WTC11 (cell line): ENCODE data around the gene ZMYND8. TPM values are rescaled to one million over a fixed set of nuclear protein-coding genes. Genes with fewer than 3 reads are reported as not detected.
"Not testable (repeated sequence)": the region's sequence is repeated elsewhere in the genome, so short reads cannot be mapped to it uniquely, and the experiment has no call there.

ENCODE experiments used
- ATAC-seq: fragments of 200-7000 bp; cut with Tn5 transposase; 2 replicates; pipeline ENCODE4 v1.10.0; 2021; ENCODE audit warnings: mild to moderate bottlenecking, moderate library complexity
- CTCF ChIA-PET: fragments of 300-600 bp; sonication (Branson Sonifier 250); formaldehyde crosslinking; loops from one replicate; lab custom pipeline; 2021; ENCODE audit warnings: antibody characterized with exemption; lab: Charles Lee
- POLR2A ChIA-PET: fragments of 350-600 bp; sonication (Branson Sonifier 250); formaldehyde crosslinking; loops from one replicate; lab custom pipeline; 2021; ENCODE audit warnings: antibody characterized with exemption; lab: Charles Lee
- DNase-seq: peaks from one replicate; pipeline ENCODE4 v3.0.0; 2021; ENCODE audit warnings: low spot score
- H3K27ac Mint-ChIP-seq: 2 replicates; pipeline ENCODE4 v1.8.0; 2021; ENCODE audit warnings: mixed read lengths
- H3K27me3 Mint-ChIP-seq: 2 replicates; pipeline ENCODE4 v1.8.0; 2021; ENCODE audit warnings: low read depth, mild to moderate bottlenecking, moderate library complexity, mixed read lengths
- H3K36me3 Mint-ChIP-seq: 2 replicates; pipeline ENCODE4 v1.8.0; 2021; ENCODE audit warnings: mixed read lengths
- H3K4me1 Mint-ChIP-seq: 2 replicates; pipeline ENCODE4 v1.8.0; 2022; ENCODE audit warnings: mixed read lengths
- H3K4me3 Mint-ChIP-seq: 2 replicates; pipeline ENCODE4 v1.8.0; 2021; ENCODE audit warnings: mild to moderate bottlenecking, moderate library complexity, mixed read lengths
- H3K9me3 Mint-ChIP-seq: 2 replicates; pipeline ENCODE4 v1.8.0; 2021; ENCODE audit warnings: mixed read lengths
- ATF1 ChIP-seq: sonication (generic); formaldehyde crosslinking; IDR thresholded peaks from 2 replicates; pipeline ENCODE4 v1.8.1; 2023; ENCODE audit warnings: mild to moderate bottlenecking, moderate library complexity, missing genetic modification reagents
- ATF6 ChIP-seq: sonication (generic); formaldehyde crosslinking; IDR thresholded peaks from 2 replicates; pipeline ENCODE4 v1.8.1; 2023; ENCODE audit warnings: mild to moderate bottlenecking, missing genetic modification reagents
- CBFB ChIP-seq: sonication (generic); formaldehyde crosslinking; IDR thresholded peaks from 2 replicates; pipeline ENCODE4 v1.8.1; 2022; ENCODE audit warnings: mild to moderate bottlenecking, low read depth, missing genetic modification reagents
- ESRRA ChIP-seq: sonication (generic); formaldehyde crosslinking; IDR thresholded peaks from 2 replicates; pipeline ENCODE4 v1.8.1; 2022; ENCODE audit warnings: mild to moderate bottlenecking, missing genetic modification reagents, borderline replicate concordance
- GABPB1 ChIP-seq: sonication (generic); formaldehyde crosslinking; IDR thresholded peaks from 2 replicates; pipeline ENCODE4 v1.8.1; 2023; ENCODE audit warnings: mild to moderate bottlenecking, missing genetic modification reagents
- GRHL2 ChIP-seq: fragments of 250-450 bp; sonication (Bioruptor Pico); IDR thresholded peaks from 2 replicates; pipeline ENCODE4 v1.8.0; 2022; ENCODE audit warnings: mild to moderate bottlenecking, moderate library complexity; ENCODE audit not compliant: insufficient replicate concordance, severe bottlenecking
- HMGA2 ChIP-seq: fragments of 250-450 bp; sonication (Bioruptor Pico); IDR thresholded peaks from 2 replicates; pipeline ENCODE4 v1.4.0; 2021; ENCODE audit warnings: mild to moderate bottlenecking, moderate library complexity
- NFATC4 ChIP-seq: fragments of 250-450 bp; sonication (Bioruptor Pico); IDR thresholded peaks from 2 replicates; pipeline ENCODE4 v1.9.0; 2021; ENCODE audit warnings: mild to moderate bottlenecking
- SP1 ChIP-seq: sonication (generic); formaldehyde crosslinking; conservative IDR thresholded peaks from 2 replicates; pipeline ENCODE4 v1.8.1; 2022; ENCODE audit warnings: missing genetic modification reagents
- TEAD4 ChIP-seq: sonication (generic); formaldehyde crosslinking; IDR thresholded peaks from 2 replicates; pipeline ENCODE4 v1.8.0; 2022; ENCODE audit warnings: mild to moderate bottlenecking, missing genetic modification reagents
- ZNF138 ChIP-seq: sonication (generic); formaldehyde crosslinking; conservative IDR thresholded peaks from 2 replicates; pipeline ENCODE4 v1.8.1; 2022; ENCODE audit warnings: mild to moderate bottlenecking, moderate library complexity, missing genetic modification reagents
- ZNF263 ChIP-seq: sonication (generic); formaldehyde crosslinking; IDR thresholded peaks from 2 replicates; pipeline ENCODE4 v1.8.1; 2022; ENCODE audit warnings: low read depth, mild to moderate bottlenecking, moderate library complexity, missing genetic modification reagents
- ZNF396 ChIP-seq: fragments of 250-450 bp; sonication (Bioruptor Pico); IDR thresholded peaks from 2 replicates; pipeline ENCODE4 v1.8.0; 2021; ENCODE audit warnings: mild to moderate bottlenecking, moderate library complexity, borderline replicate concordance
- ZNF512 ChIP-seq: sonication (generic); formaldehyde crosslinking; IDR thresholded peaks from 2 replicates; pipeline ENCODE4 v1.8.1; 2022; ENCODE audit warnings: missing genetic modification reagents, borderline replicate concordance
- ZNF671 ChIP-seq: fragments of 250-450 bp; sonication (Bioruptor Pico); IDR thresholded peaks from 2 replicates; pipeline ENCODE4 v1.8.0; 2021; ENCODE audit warnings: mild to moderate bottlenecking
- total RNA-seq: library from RNA; stranded (reverse); gene quantifications from 3 replicates; pipeline ENCODE4 v1.2.3, GENCODE V29; 2021

Gene ZMYND8
- total RNA-seq, 1 experiment from 2014 or later, result 114 TPM

GRCh38 chr20:47309394-47309793 lies 47.1 kb downstream of the ZMYND8 start (continued):
- no peak for TF ChIP-seq ZNF512 (CRISPR knock-in tag)
- no peak for TF ChIP-seq ZNF138
- no peak for TF ChIP-seq TEAD4 (CRISPR knock-in tag)
- TF ChIP-seq ESRRA (CRISPR knock-in tag), result no peak
- TF ChIP-seq SP1 (CRISPR knock-in tag), result no peak
- TF ChIP-seq NFATC4 (CRISPR knock-in tag), result no peak

- not testable (repeated sequence) for H3K27me3 Mint-ChIP-seq, DNase-seq, H3K27ac Mint-ChIP-seq, H3K4me3 Mint-ChIP-seq, H3K9me3 Mint-ChIP-seq, ATAC-seq
- Mint-ChIP-seq H3K36me3 (peaks cover 41% of the 10 kb centered on the region), H3K4me1 (peaks cover 66% of the 10 kb centered on the region)
- POLR2A ChIA-PET, result interaction anchor here (0.6 to 1.3 kb wide), 2 partner anchors 10 to 54 kb away, joined by 3 to 4 read pairs; no protein-coding TSS in a partner anchor
- CTCF ChIA-PET, result interaction anchor here (2.1 kb wide), 1 partner anchor 76 kb away, joined by 8 read pairs; no protein-coding TSS in a partner anchor
Observed at GRCh38 chr20:47307569-47307968, 48.9 kb downstream of the ZMYND8 start.

GRCh38 chr20:47306755-47307370 lies 49.6 kb downstream of the ZMYND8 start:
- CTCF ChIA-PET, result interaction anchor here (3.0 kb wide), 1 partner anchor 77 kb away, joined by 22 read pairs; no protein-coding TSS in a partner anchor
- Mint-ChIP-seq H3K4me3 (no peak overlapping the region), H3K9me3 (no peaks in the 10 kb centered on the region), H3K36me3 (peaks cover 41% of the 10 kb centered on the region), H3K27ac (peak overlapping the region; percentile 96), H3K4me1 (peaks cover 65% of the 10 kb centered on the region), H3K27me3 (no peaks in the 10 kb centered on the region)
- no peak for TF ChIP-seq ZNF396 (CRISPR knock-in tag)
- TF ChIP-seq GRHL2 (CRISPR knock-in tag), result no peak
- no peak for TF ChIP-seq ATF6
- no peak for TF ChIP-seq ZNF263
- TF ChIP-seq GABPB1 (CRISPR knock-in tag), result no peak
- no peak for TF ChIP-seq ZNF671 (CRISPR knock-in tag)
- TF ChIP-seq ATF1 (CRISPR knock-in tag), result no peak
- no peak for TF ChIP-seq CBFB
- no peak for TF ChIP-seq HMGA2
- POLR2A ChIA-PET, result interaction anchor here (0.6 to 1.3 kb wide), 3 partner anchors 11 to 55 kb away, joined by 3 to 4 read pairs (median 4); no protein-coding TSS in a partner anchor
- no peak for ATAC-seq
- DNase-seq, result no peak

- Mint-ChIP-seq H3K36me3 (peaks cover 46% of the 10 kb centered on the region), H3K27me3 (no peaks in the 10 kb centered on the region), H3K9me3 (no peaks in the 10 kb centered on the region), H3K4me3 (no peak overlapping the region), H3K27ac (peak overlapping the region; percentile 89; the same call in 1 of the 2 replicates), H3K4me1 (peaks cover 61% of the 10 kb centered on the region)
- ChIA-PET POLR2A (interaction anchor here (1.0 to 1.3 kb wide), 4 partner anchors 10 to 14 kb away, joined by 3 to 4 read pairs (median 4); no protein-coding TSS in a partner anchor), CTCF (interaction anchor here (3.0 kb wide), 1 partner anchor 78 kb away, joined by 22 read pairs; no protein-coding TSS in a partner anchor)
- DNase-seq (no peak), ATAC-seq (no peak)
- TF ChIP-seq HMGA2, result no peak
Observed at GRCh38 chr20:47306095-47306494, 50.4 kb downstream of the ZMYND8 start.
